Pericardium fibroblast (primary cell): ENCODE results near the gene PLAAT5. TPM values are rescaled to one million over a fixed set of nuclear protein-coding genes. Genes with fewer than 3 reads are reported as not detected.

Experiments
- total RNA-seq: library from RNA; depleted of rRNA; stranded (reverse); fragments of >200 nt; gene quantifications from 2 replicates; pipeline ENCODE4 v1.2.3, GENCODE V29; 2015

PLAAT5 gene, protein sequence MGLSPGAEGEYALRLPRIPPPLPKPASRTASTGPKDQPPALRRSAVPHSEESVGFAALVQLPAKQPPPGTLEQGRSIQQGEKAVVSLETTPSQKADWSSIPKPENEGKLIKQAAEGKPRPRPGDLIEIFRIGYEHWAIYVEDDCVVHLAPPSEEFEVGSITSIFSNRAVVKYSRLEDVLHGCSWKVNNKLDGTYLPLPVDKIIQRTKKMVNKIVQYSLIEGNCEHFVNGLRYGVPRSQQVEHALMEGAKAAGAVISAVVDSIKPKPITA
- total RNA-seq = 2.3 and 3.5 TPM in 2 replicates

GRCh38 chr11:63490551-63491239, at the start of gene PLAAT5:
Gene PLAAT5, minus strand, starts transcription at chr11:63491167. Its CDS starts 133 bp downstream, at chr11:63491034.

GRCh38 chr11:63536669-63537292, 45.8 kb upstream of the PLAAT5 start, which contains the start of gene PLAAT4:
Gene PLAAT4, plus strand, starts transcription at chr11:63536808. Its CDS starts 61 bp downstream, at chr11:63536869.

GRCh38 chr11:63505857-63506528, 15.0 kb upstream of the PLAAT5 start, which contains the start of gene LGALS12:
Gene LGALS12, plus strand, starts transcription at chr11:63506084. Its CDS starts 375 bp downstream, at chr11:63506459.

Other genes with a start within 250 kb of the PLAAT5 start
- gene SLC22A25, start 247.6 kb downstream of the PLAAT5 start, total RNA-seq = not detected in 2 replicates
- gene SLC22A9, start 121.4 kb downstream of the PLAAT5 start, total RNA-seq = not detected in 2 replicates
- gene LGALS12, start 14.9 kb upstream of the PLAAT5 start, total RNA-seq = 2.4 and 13.2 TPM in 2 replicates
- 50.4 and 59.5 TPM in 2 replicates for gene PLAAT4, start 45.6 kb upstream of the PLAAT5 start, total RNA-seq
- gene PLAAT2, start 72.2 kb upstream of the PLAAT5 start, total RNA-seq = not detected in 2 replicates
- 18.6 and 39.1 TPM in 2 replicates for gene PLAAT3, start 123.3 kb upstream of the PLAAT5 start, total RNA-seq
- gene ATL3, start 180.2 kb upstream of the PLAAT5 start, total RNA-seq = 66.2 and 71.3 TPM in 2 replicates
- gene RTN3, start 190.3 kb upstream of the PLAAT5 start, total RNA-seq = 117 and 135 TPM in 2 replicates